ENCODE measurements around the gene CTH. TPM values are rescaled to one million over a fixed set of nuclear protein-coding genes. Genes with fewer than 3 reads are reported as not detected.
"Not testable (repeated sequence)": the region's sequence is repeated elsewhere in the genome, so short reads cannot be mapped to it uniquely, and the experiment has no call there.

Gene CTH
- total and polyA plus RNA-seq, 4 donors = 4.3 to 8.6 (median 5.9) TPM

- H3K9me3 ChIP-seq (ENCODE audit: control insufficient read depth in 4 of 4, insufficient read depth in 3 of 4, low read length in 3 of 4) = no peaks in the 10 kb centered on the region
- no peaks in the 10 kb centered on the region for H3K4me1 ChIP-seq (ENCODE audit: control insufficient read depth in 5 of 5, insufficient read depth in 5 of 5, low read length in 5 of 5)
- no peak for DNase-seq
- no peaks in the 10 kb centered on the region for H3K27me3 ChIP-seq (ENCODE audit: control insufficient read depth in 3 of 3, insufficient read depth in 3 of 3, low read length in 2 of 3)
- H3K4me3 ChIP-seq = no peak overlapping the region
- no peaks in the 10 kb centered on the region for H3K36me3 ChIP-seq (ENCODE audit: control insufficient read depth in 4 of 4, insufficient read depth in 4 of 4, low read length in 4 of 4)
- no peak overlapping the region for H3K27ac ChIP-seq (ENCODE audit: low read depth in 1 of 2, low read length in 1 of 2)
- H3K9ac ChIP-seq (ENCODE audit: insufficient read depth in 1 of 2, low read length in 2 of 2) = no peak overlapping the region
- 83 to 84% methylated on average over 1 of the region's 1 CpG for WGBS, 2 donors
- ATAC-seq (ENCODE audit: insufficient read depth, low FRiP score) = no peak
- TF ChIP-seq CTCF (IDR thresholded peaks at IDR 0.05; ENCODE audit: control extremely low read depth, extremely low read depth) = no peak
Observed at GRCh38 chr1:70475023-70475422, 64.0 kb downstream of the CTH start.

GRCh38 chr1:70477090-70477489 lies 66.0 kb downstream of the CTH start:
- ATAC-seq (ENCODE audit: insufficient read depth, low FRiP score) (no peak), DNase-seq (no peak)
- TF ChIP-seq CTCF (IDR thresholded peaks at IDR 0.05; ENCODE audit: control extremely low read depth, extremely low read depth) = no peak
- no peaks in the 10 kb centered on the region for H3K36me3 ChIP-seq (ENCODE audit: control insufficient read depth in 4 of 4, insufficient read depth in 4 of 4, low read length in 4 of 4)
- no peak overlapping the region for H3K4me3 ChIP-seq
- H3K27me3 ChIP-seq (ENCODE audit: control insufficient read depth in 3 of 3, insufficient read depth in 3 of 3, low read length in 2 of 3) = no peaks in the 10 kb centered on the region
- H3K9me3 ChIP-seq (ENCODE audit: control insufficient read depth in 4 of 4, insufficient read depth in 3 of 4, low read length in 3 of 4) = no peaks in the 10 kb centered on the region
- H3K9ac ChIP-seq (ENCODE audit: insufficient read depth in 1 of 2, low read length in 2 of 2) = no peak overlapping the region
- H3K27ac ChIP-seq (ENCODE audit: low read depth in 1 of 2, low read length in 1 of 2) = no peak overlapping the region
- WGBS, 2 donors = 97 to 98% methylated on average over 12 of the region's 12 CpGs
- H3K4me1 ChIP-seq (ENCODE audit: control insufficient read depth in 5 of 5, insufficient read depth in 5 of 5, low read length in 5 of 5) = no peaks in the 10 kb centered on the region

GRCh38 chr1:70477905-70478304 lies 66.8 kb downstream of the CTH start:
- not testable (repeated sequence) for ATAC-seq (ENCODE audit: insufficient read depth, low FRiP score)

GRCh38 chr1:70483342-70483741 lies 72.3 kb downstream of the CTH start:
- Histone ChIP-seq H3K4me3 (no peak overlapping the region), H3K9me3 (ENCODE audit: control insufficient read depth in 4 of 4, insufficient read depth in 3 of 4, low read length in 3 of 4) (no peaks in the 10 kb centered on the region), H3K4me1 (ENCODE audit: control insufficient read depth in 5 of 5, insufficient read depth in 5 of 5, low read length in 5 of 5) (peaks cover 0 to 7% (median 0%) of the 10 kb centered on the region in 5 donors), H3K27ac (ENCODE audit: low read depth in 1 of 2, low read length in 1 of 2) (no peak overlapping the region), H3K36me3 (ENCODE audit: control insufficient read depth in 4 of 4, insufficient read depth in 4 of 4, low read length in 4 of 4) (no peaks in the 10 kb centered on the region), H3K9ac (ENCODE audit: insufficient read depth in 1 of 2, low read length in 2 of 2) (no peak overlapping the region), H3K27me3 (ENCODE audit: control insufficient read depth in 3 of 3, insufficient read depth in 3 of 3, low read length in 2 of 3) (no peaks in the 10 kb centered on the region)
- TF ChIP-seq CTCF (IDR thresholded peaks at IDR 0.05; ENCODE audit: control extremely low read depth, extremely low read depth) = no peak
- ATAC-seq (ENCODE audit: insufficient read depth, low FRiP score) (no peak), DNase-seq (no peak)
- 88 to 94% methylated on average over 4 of the region's 4 CpGs for WGBS, 2 donors

More at GRCh38 chr1:70477905-70478304, 66.8 kb downstream of the CTH start:
- not testable (repeated sequence) for DNase-seq; H3K9ac ChIP-seq (ENCODE audit: insufficient read depth in 1 of 2, low read length in 2 of 2); H3K4me1 ChIP-seq (ENCODE audit: control insufficient read depth in 5 of 5, insufficient read depth in 5 of 5, low read length in 5 of 5); H3K27ac ChIP-seq (ENCODE audit: low read depth in 1 of 2, low read length in 1 of 2); H3K27me3 ChIP-seq (ENCODE audit: control insufficient read depth in 3 of 3, insufficient read depth in 3 of 3, low read length in 2 of 3); H3K9me3 ChIP-seq (ENCODE audit: control insufficient read depth in 4 of 4, insufficient read depth in 3 of 4, low read length in 3 of 4); H3K36me3 ChIP-seq (ENCODE audit: control insufficient read depth in 4 of 4, insufficient read depth in 4 of 4, low read length in 4 of 4); H3K4me3 ChIP-seq
- 92 to 93% methylated on average over 4 of the region's 4 CpGs for WGBS, 2 donors

All from lung (tissue), 12 donors.